IPS DF 4.7 (cell line): ENCODE results near the gene KIF2A.

ENCODE experiments used
- DNase-seq: peaks from one replicate; pipeline ENCODE4 v3.0.0-alpha.2; 2013; ENCODE audit warnings: low spot score; ENCODE audit errors: extremely low read depth

The KIF2A gene

GRCh38 chr5:62374090-62374489 is 68.1 kb downstream of the KIF2A start:
- DNase-seq = no peak

DNA sequence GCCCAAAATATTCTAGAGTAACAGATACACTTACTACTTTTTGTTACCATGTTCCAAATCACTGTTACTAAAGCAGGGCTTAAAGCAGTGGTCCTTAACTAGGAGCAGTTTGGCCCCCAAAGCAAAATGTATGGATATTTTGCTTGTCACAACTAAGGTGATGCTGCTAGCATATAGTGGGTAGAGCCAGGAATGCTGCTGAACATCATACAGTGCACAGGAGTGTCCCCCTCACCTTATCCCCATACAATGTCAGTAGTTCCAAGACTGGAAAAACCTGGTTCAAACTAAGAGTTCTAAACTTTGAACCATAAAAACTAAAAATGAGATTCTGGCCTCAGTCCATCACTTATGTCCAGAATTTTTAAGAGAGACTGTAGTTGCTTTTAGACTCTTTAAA is 69.6 kb downstream of the KIF2A start:
- DNase-seq = no peak

DNA sequence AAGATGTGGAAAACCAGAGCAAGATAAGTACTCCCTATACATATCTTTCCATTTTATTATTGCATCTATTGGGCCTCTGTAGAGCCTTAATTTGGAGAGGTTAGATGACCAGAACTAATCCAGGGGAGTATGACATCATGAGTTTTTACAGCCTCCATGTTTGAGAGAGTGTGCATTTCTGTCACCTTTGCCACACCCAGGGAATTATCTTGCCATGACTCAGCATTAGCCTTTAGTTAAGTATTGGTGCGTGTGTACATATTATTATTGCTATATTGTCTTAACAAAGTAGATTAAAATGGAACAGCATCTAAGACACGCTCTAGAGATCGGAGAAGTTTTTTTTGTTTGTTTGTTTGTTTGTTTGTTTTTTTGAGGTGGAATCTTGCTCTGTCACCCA is 70.1 kb downstream of the KIF2A start:
- DNase-seq = no peak

- DNase-seq = no peak
Observed at GRCh38 chr5:62385131-62385530, 79.1 kb downstream of the KIF2A start.

- no peak for DNase-seq
Observed at GRCh38 chr5:62385816-62386400, 79.9 kb downstream of the KIF2A start.

DNA sequence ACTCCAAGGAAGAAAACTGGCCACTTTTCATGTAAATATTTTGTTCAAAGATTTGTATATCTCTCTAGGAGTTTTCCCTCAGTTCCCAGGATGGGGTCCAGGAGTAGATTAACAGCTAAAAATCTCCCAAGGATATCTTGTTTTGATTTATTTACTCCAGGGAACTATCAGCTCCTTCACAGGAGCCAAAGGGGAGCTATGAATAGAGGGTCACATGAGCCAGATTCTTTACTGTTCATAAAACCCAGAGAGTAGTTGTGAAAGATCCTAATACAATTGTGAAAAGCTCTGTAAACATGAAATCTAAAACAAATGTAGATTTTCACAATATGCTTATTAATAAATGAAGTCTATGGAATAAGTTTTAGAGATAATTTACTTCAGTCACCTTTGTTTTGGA is 80.8 kb downstream of the KIF2A start:
- no peak for DNase-seq

- no peak for DNase-seq
Observed at GRCh38 chr5:62395210-62395950, 89.4 kb downstream of the KIF2A start.

DNA sequence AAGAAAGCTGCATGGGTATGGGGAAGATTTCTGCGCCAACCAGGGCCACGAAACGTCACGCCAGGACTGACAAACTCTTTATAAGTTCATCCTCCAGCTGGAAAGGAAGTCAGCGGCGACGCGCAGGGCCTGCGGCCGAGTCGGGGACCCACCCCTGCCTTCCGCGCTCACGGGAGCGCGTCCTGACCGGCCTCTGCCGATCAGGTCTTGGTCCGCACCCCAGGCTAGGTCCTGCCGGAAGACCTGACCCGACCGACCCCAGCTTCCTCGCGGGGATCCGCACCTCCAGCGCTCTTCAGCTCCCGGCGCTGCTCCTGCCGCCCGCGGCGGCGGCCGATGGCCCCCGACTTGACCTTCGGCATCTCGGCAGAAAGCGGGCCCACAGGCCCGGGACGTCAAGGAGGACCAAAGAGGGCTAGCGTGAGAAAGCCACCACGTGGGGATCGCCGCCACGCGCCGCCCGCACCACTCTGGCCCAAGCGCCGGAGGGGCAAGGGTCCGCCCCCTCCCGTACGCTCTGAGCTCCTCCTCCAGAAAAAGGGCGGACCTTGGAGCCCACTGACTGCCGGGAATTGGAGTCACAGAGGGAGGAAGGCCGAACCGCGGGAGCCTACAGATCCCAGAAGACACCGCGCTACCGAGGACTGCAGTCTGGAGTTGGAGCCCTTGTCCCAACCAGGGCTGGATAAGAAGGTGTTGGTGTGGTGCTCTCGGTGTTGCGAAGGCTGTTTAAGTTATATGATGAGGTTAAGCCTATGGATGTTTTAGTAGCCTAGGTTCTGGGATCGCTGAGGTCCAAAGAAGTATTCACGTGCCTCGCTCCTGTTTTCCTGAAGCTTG is 97.6 kb downstream of the KIF2A start, which contains the start of gene DIMT1:
TSS of gene DIMT1 (minus strand) at position 495 of the 840 bp plus-strand sequence. CDS start at position 362, 133 bp downstream.
- peak; percentile 80 for DNase-seq

GRCh38 chr5:62412549-62413329 is 106.7 kb downstream of the KIF2A start, which contains the start of gene IPO11:
Gene IPO11, plus strand, starts transcription at chr5:62412763. Its CDS starts 24,517 bp downstream, at chr5:62437280.
- peak; percentile 98 for DNase-seq

DNA sequence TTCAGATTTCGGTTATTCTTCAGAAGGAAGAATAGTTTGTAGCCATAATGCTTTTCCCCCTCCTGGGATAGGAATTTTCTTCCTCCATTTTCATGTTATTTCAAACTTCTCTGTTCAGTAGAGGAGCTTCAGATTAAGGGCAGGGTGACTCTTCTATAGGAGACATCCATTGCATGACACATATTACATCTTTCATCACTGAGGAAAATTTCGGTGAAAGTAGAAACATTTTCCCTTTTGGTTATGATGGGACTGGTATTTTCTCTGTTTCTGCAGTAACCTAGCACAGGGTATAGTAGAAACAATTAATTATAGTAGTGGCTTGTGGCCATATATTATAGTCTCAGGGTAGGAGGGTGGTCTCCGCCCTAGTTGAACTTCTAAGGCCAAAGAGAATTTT is 107.7 kb downstream of the KIF2A start:
- DNase-seq = no peak

GRCh38 chr5:62418462-62419076 is 112.6 kb downstream of the KIF2A start:
- DNase-seq = no peak

- no peak for DNase-seq
Observed at GRCh38 chr5:62419609-62420008, 113.6 kb downstream of the KIF2A start.

DNA sequence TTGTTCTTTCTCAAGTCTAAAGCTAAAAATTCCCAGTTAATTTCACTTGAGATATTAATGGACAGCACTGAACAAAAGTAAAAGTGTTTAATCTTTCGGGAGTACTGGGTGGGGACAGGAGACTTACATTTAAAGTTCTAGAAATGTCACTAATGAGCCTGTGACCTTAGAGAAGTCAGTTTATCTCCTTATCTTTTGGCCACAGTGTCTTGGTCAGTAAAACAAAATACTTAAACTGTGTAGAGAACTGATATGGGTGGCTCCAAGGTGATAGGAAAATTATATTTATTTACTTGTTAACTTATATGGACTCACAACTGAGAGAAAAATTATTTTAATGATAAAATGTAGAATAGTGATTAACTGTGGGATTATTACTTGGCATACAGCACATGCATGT is 115.4 kb downstream of the KIF2A start:
- DNase-seq = no peak

GRCh38 chr5:62424763-62425162 is 118.8 kb downstream of the KIF2A start:
- DNase-seq = no peak

- DNase-seq = no peak
Observed at GRCh38 chr5:62431735-62432620, 126.0 kb downstream of the KIF2A start.

DNA sequence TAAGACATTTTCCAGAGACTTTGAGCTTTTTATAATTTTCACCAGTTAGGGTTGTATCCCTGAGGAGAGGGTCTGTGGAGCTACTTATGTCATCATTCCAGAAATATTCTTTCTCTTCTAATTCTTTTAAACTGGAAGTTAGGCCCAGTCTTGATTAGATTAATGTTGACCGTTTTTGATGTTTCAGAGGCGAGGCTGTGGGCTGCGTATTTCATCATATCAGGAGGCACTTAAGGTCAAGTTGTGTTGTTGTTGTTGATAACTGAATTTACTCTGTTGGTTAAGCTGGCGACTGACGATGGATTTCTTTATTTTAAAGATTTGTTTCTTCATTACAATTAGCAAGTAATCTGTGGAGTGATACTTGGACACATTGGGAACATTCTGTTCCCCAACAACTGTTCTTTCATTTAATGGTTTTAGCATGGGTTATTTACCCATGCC is 126.6 kb downstream of the KIF2A start:
- no peak for DNase-seq
